GM18505 (cell line): ENCODE measurements around the gene SRCIN1.

Experiments
- ATAC-seq: cut with Tn5 transposase; IDR thresholded peaks from one replicate; pipeline ENCODE4 v1.9.1; 2021; ENCODE audit not compliant: unreplicated experiment
- POLR2A ChIP-seq: IDR thresholded peaks from 4 replicates; pipeline ENCODE4 v1.6.1; 2011; ENCODE audit warnings: borderline replicate concordance; ENCODE audit not compliant: insufficient read depth, insufficient read length; ENCODE audit errors: extremely low read depth

The SRCIN1 gene

DNA sequence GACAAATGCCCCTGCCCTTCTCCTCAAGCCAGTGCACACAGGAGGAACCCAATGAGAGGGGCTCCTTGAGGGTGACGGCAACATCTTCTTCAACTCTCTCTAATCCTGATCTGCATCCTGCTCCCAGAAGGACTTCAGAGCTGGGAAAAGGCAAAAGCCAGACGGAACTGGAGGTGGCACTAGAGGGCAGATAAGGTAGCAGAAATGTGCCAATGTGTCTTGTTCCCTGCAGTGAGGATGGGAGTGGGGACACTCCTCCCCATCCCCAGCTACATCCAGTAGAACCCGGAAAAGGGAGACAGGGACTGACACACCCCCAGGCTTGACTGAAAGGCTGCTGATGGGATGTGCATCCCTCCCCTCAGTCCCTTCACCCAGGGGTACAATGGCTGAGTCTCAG, 28.5 kb downstream of the SRCIN1 start:
- no peak for TF ChIP-seq POLR2A
- ATAC-seq: no peak

- no peak for TF ChIP-seq POLR2A
- ATAC-seq: no peak
Observed at GRCh38 chr17:38575781-38576180, 30.0 kb downstream of the SRCIN1 start.

- ATAC-seq: no peak
- no peak for TF ChIP-seq POLR2A
Observed at GRCh38 chr17:38574712-38575111, 31.0 kb downstream of the SRCIN1 start.

DNA sequence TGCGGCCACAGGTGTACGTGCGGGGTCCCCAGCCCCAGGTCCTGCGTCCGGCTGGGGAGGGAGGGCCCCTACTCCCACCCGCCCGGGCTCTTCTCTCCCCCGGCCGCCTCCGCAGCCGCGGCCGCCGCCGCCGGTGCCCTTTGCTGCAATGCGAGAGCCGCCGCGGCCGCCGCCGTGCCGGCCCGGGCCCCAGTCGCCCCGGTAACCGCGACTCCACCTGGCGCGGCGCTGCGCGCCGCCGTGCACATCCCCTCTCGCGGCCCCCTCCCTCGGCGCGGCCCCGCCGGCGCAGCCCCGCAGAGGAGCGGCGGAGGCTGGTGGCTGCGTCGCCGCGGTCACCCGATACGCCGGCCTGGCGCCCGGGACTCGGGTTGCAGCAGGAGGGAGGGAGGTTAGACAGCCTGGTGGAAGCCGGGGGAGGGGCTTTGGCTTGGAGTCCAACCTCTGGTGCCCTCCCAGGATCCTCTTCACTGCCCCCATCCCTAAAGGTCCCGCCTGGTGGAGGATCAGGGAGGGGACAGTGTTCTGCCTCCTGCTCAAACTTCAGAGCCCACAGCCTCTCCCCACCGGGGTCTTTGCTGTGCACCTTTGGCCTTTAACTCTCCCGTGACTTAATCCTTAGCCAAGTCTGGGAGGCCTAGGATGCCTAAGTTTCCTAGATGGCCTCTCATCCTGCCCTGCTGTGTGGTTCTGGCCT, 32.9 kb downstream of the SRCIN1 start:
- TF ChIP-seq POLR2A: no peak
- no peak for ATAC-seq

- TF ChIP-seq POLR2A: no peak
- ATAC-seq: no peak
Observed at GRCh38 chr17:38571833-38572668, 33.7 kb downstream of the SRCIN1 start.

DNA sequence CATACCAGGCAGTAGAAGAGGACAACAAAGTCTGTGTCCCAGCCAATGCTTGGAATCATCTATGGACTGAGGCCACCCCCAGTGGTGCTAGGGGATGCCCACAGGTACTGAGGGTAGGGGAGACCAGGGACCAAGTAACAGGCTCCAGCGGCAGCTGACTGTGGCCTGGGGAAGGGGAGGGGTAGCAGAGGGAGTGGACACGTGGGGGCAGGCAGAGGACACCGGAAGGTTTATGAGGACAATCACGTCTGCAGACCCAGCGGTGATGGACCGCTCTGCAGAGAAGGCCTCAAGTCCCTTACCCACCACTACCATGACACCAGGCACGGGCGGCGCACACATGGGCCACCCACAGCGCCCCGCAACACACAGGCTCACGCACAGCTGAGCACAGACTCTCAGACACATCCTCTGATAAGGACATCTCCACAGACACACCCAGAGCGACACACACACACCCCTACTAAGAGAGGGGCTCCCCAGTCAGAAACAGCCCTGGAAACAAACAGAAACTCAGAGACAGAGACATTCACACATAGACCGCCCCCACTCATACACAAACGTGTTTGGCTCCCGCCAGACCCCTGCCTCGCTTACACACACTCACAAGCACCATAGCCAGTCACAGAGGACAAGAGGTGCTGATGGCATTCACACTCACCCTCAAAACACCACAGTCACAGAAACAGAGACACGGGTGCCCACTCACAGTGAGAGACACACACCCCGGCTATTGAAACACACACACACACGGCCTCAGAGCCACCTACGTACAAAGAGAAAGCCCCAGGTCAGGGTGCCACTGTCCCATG, 35.8 kb downstream of the SRCIN1 start:
- no peak for ATAC-seq
- no peak for TF ChIP-seq POLR2A

DNA sequence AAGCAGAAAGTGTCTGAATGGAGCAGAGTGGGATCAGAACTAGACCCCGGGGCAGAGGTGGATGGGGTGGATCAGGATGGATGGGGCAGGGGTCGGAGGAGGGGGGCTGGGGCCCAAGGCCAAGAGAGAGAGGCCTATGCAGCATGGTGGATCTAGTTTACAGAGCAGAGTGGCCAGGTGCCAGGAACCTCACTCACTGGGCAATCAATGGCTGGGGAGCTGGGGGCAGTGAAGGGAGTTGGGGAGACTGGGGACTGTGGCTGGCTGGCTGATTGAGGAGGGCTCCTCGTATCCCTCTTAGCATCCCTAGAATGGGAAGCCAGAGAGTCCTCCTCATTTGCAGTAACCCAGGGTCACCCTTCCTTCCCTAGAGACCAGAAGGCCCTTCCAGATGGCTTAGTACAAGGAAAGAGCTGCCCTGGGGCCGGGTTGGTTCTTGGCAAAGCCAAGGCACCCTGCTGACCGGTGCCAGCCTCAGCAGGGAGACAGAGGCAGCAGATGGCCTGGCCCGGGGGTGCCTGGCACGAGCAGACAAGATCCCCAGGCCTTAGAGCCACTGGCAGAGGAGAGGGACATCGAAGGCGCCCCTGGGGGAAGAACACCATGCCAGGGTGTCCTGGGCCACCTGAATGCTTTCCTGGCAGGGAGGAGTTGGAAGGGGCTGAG, 36.8 kb downstream of the SRCIN1 start:
- no peak for TF ChIP-seq POLR2A
- ATAC-seq: no peak

DNA sequence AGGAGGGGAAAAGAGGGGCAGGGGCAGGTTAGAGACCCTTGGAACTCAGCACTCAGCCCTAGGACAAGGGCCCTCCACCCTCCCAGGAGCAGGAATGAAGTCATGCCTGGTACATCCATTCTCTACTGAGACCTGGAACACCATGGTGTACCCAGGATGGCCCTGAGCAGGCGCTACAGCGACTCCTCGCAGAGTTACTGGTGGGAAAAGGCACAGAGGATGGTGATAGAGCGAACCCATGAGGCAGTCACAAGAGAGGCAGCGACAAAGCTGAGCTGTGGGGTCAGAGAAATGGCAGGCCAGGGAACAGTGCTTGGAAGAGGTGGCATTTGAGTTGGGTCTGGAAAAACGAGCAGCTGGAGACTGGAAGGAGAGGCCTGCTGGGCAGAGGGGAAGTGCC, 37.5 kb downstream of the SRCIN1 start:
- ATAC-seq: no peak
- no peak for TF ChIP-seq POLR2A

GRCh38 chr17:38567350-38567749, 38.4 kb downstream of the SRCIN1 start:
- ATAC-seq: no peak

GRCh38 chr17:38566666-38567031, 39.1 kb downstream of the SRCIN1 start:
- TF ChIP-seq POLR2A: no peak
- ATAC-seq: no peak

More at GRCh38 chr17:38567350-38567749, 38.4 kb downstream of the SRCIN1 start:
- no peak for TF ChIP-seq POLR2A

- ATAC-seq: no peak
- no peak for TF ChIP-seq POLR2A
Observed at GRCh38 chr17:38565853-38566665, 39.7 kb downstream of the SRCIN1 start.

- no peak for ATAC-seq
- no peak for TF ChIP-seq POLR2A
Observed at GRCh38 chr17:38564869-38565268, 40.9 kb downstream of the SRCIN1 start.
